ENCODE results near the gene RPL26. TPM values are rescaled to one million over a fixed set of nuclear protein-coding genes. Genes with fewer than 3 reads are reported as not detected.
A peak's percentile ranks its signal among the peaks of the same experiment; 100 is the strongest.
"Not testable (repeated sequence)": the region's sequence is repeated elsewhere in the genome, so short reads cannot be mapped to it uniquely, and the experiment has no call there.

The RPL26 gene
- polyA plus RNA-seq, 1 donor = 2,681 TPM

GRCh38 chr17:8402921-8403536, 20.0 kb upstream of the RPL26 start:
- no peak for DNase-seq

GRCh38 chr17:8401107-8401506, 18.1 kb upstream of the RPL26 start:
- no peak for DNase-seq

- DNase-seq = no peak
These were observed 16.0 kb upstream of the RPL26 start for GRCh38 chr17:8398980-8399379.

GRCh38 chr17:8397636-8398035, 14.6 kb upstream of the RPL26 start, which contains the start of gene RNF222:
RNF222 (minus strand) TSS chr17:8397827; CDS start chr17:8393461, 4,366 bp downstream.
- no peak for DNase-seq

- not testable (repeated sequence) for DNase-seq
These were observed 11.5 kb upstream of the RPL26 start for GRCh38 chr17:8394497-8394896.

- no peak for DNase-seq
These were observed 10.7 kb upstream of the RPL26 start for GRCh38 chr17:8393470-8394231.

GRCh38 chr17:8392674-8393469, 9.9 kb upstream of the RPL26 start:
- no peak for DNase-seq

- DNase-seq = no peak
These were observed 9.3 kb upstream of the RPL26 start for GRCh38 chr17:8392274-8392673.

- no peak for DNase-seq
These were observed 8.7 kb upstream of the RPL26 start for GRCh38 chr17:8391711-8392110.

- no peak for DNase-seq
These were observed 5.1 kb upstream of the RPL26 start for GRCh38 chr17:8387914-8388651.

GRCh38 chr17:8386841-8387240, 3.8 kb upstream of the RPL26 start:
- DNase-seq = no peak

GRCh38 chr17:8384801-8385378, 1.9 kb upstream of the RPL26 start:
- DNase-seq = no peak

- DNase-seq = no peak
These were observed 182 bp downstream of the RPL26 start for GRCh38 chr17:8382880-8383142.

- no peak for DNase-seq
These were observed 727 bp downstream of the RPL26 start for GRCh38 chr17:8382052-8382879.

- no peak for DNase-seq
These were observed 2.9 kb downstream of the RPL26 start for GRCh38 chr17:8380049-8380448.

GRCh38 chr17:8378117-8378516, 4.9 kb downstream of the RPL26 start:
- DNase-seq = not testable (repeated sequence)

GRCh38 chr17:8377422-8377821, 5.6 kb downstream of the RPL26 start:
- DNase-seq = no peak

GRCh38 chr17:8376271-8377067, 6.5 kb downstream of the RPL26 start, which contains the start of gene KRABD2:
KRABD2 (minus strand) TSS chr17:8376704.
- DNase-seq = peak; percentile 80

- DNase-seq = peak; percentile 43
These were observed 7.2 kb downstream of the RPL26 start for GRCh38 chr17:8375738-8376259.

- DNase-seq = not testable (repeated sequence)
These were observed 9.1 kb downstream of the RPL26 start for GRCh38 chr17:8373856-8374255.
